CD14-positive monocyte (primary cell): ENCODE data around the gene DIRAS3. TPM values are rescaled to one million over a fixed set of nuclear protein-coding genes. Genes with fewer than 3 reads are reported as not detected.
A peak's percentile ranks its signal among the peaks of the same experiment; 100 is the strongest.

ENCODE experiments used
- DNase-seq, 3 donors: peaks; one replicate each; pipeline ENCODE4 v3.0.0-alpha.2; 2011 to 2022
- H2AFZ ChIP-seq: 2 replicates; pipeline ENCODE4 v1.6.0; 2012; ENCODE audit warnings: mild to moderate bottlenecking, low read depth, low read length, inconsistent platforms; ENCODE audit not compliant: insufficient read depth, poor library complexity, severe bottlenecking
- H3K27ac ChIP-seq, 2 donors: 1 replicate in 1 of 2; 2 replicates in 1 of 2; pipeline ENCODE4 v1.5.1; 2012 to 2013; ENCODE audit warnings: low read length in 2 of 2, control low read depth in 1 of 2, inconsistent platforms in 1 of 2, low read depth in 1 of 2, mild to moderate bottlenecking in 1 of 2
- H3K27me3 ChIP-seq, 2 donors: one replicate each; pipeline versions ENCODE4 v1.6.0 to v1.6.1; 2011 to 2013; ENCODE audit warnings: low read length in 2 of 2; ENCODE audit not compliant: control insufficient read depth in 2 of 2, insufficient read depth in 2 of 2
- H3K36me3 ChIP-seq, 2 donors: replicated peaks in 1 of 2; 1 replicate in 1 of 2; 2 replicates in 1 of 2; pipeline versions ENCODE4 v1.5.1 to v1.6.1; 2012 to 2013; ENCODE audit warnings: low read length in 2 of 2, control low read depth in 1 of 2, inconsistent platforms in 1 of 2, mild to moderate bottlenecking in 1 of 2; ENCODE audit not compliant: insufficient read depth in 2 of 2, control insufficient read depth in 1 of 2
- H3K4me1 ChIP-seq, 2 donors: 1 replicate in 1 of 2; 2 replicates in 1 of 2; pipeline versions ENCODE4 v1.5.1 to v1.6.1; 2012 to 2013; ENCODE audit warnings: low read length in 2 of 2, control low read depth in 1 of 2, inconsistent platforms in 1 of 2, mild to moderate bottlenecking in 1 of 2, moderate library complexity in 1 of 2; ENCODE audit not compliant: insufficient read depth in 2 of 2, control insufficient read depth in 1 of 2
- H3K4me2 ChIP-seq: replicated peaks from 2 replicates; pipeline ENCODE3; 2012; ENCODE audit warnings: low read length, moderate library complexity, mild to moderate bottlenecking; ENCODE audit not compliant: poor library complexity, severe bottlenecking; ENCODE audit errors: extremely low read depth
- H3K4me3 ChIP-seq, 3 experiments: fragments of 200-600 bp in 1 of 3; sonication (generic) in 1 of 3; replicated peaks in 1 of 3; 1 replicate in 2 of 3; 2 replicates in 1 of 3; pipeline ENCODE4 v1.5.1; 2011 to 2013; ENCODE audit warnings: low read length in 3 of 3, mild to moderate bottlenecking in 3 of 3, control low read depth in 2 of 3, low read depth in 2 of 3, inconsistent platforms in 1 of 3, moderate library complexity in 1 of 3
- H3K79me2 ChIP-seq: 2 replicates; pipeline ENCODE4 v1.6.0; 2012; ENCODE audit warnings: mild to moderate bottlenecking, control low read depth, inconsistent platforms, low read length, moderate library complexity; ENCODE audit not compliant: insufficient read depth
- H3K9ac ChIP-seq: 2 replicates; pipeline ENCODE4 v1.6.0; 2017; ENCODE audit warnings: low read length, mild to moderate bottlenecking; ENCODE audit not compliant: insufficient read depth, poor library complexity, severe bottlenecking
- H3K9me3 ChIP-seq, 2 donors: replicated peaks in 1 of 2; 1 replicate in 1 of 2; 2 replicates in 1 of 2; pipeline versions ENCODE4 v1.5.1 to v1.6.1; 2012 to 2013; ENCODE audit warnings: low read length in 2 of 2, control low read depth in 1 of 2; ENCODE audit not compliant: control insufficient read depth in 1 of 2, insufficient read depth in 1 of 2
- H4K20me1 ChIP-seq: 2 replicates; pipeline ENCODE4 v1.6.0; 2012; ENCODE audit warnings: mild to moderate bottlenecking, low read length, control low read depth, moderate library complexity; ENCODE audit not compliant: insufficient read depth
- H3K27ac Mint-ChIP-seq, 7 donors: one replicate each; pipeline ENCODE4 v1.8.0; 2020; ENCODE audit warnings: mild to moderate bottlenecking in 7 of 7, mixed read lengths in 7 of 7, moderate library complexity in 6 of 7, inconsistent platforms in 2 of 7
- H3K27me3 Mint-ChIP-seq, 3 donors: one replicate each; pipeline ENCODE4 v1.8.0; 2021 to 2022; ENCODE audit warnings: low read depth in 3 of 3, mild to moderate bottlenecking in 3 of 3, mixed read lengths in 3 of 3, moderate library complexity in 3 of 3, inconsistent platforms in 1 of 3
- H3K36me3 Mint-ChIP-seq, 2 donors: one replicate each; pipeline ENCODE4 v1.8.0; 2020; ENCODE audit warnings: mixed read lengths in 2 of 2, inconsistent platforms in 1 of 2, mild to moderate bottlenecking in 1 of 2
- H3K4me1 Mint-ChIP-seq: one replicate; pipeline ENCODE4 v1.8.0; 2020; ENCODE audit warnings: mild to moderate bottlenecking, mixed read lengths
- H3K4me3 Mint-ChIP-seq, 2 donors: one replicate each; pipeline ENCODE4 v1.8.0; 2020; ENCODE audit warnings: mild to moderate bottlenecking in 2 of 2, mixed read lengths in 2 of 2, moderate library complexity in 1 of 2
- H3K9me3 Mint-ChIP-seq, 7 donors: one replicate each; pipeline ENCODE4 v1.8.0; 2020 to 2022; ENCODE audit warnings: mixed read lengths in 7 of 7, mild to moderate bottlenecking in 6 of 7, moderate library complexity in 6 of 7, inconsistent platforms in 2 of 7
- WGBS: methylation state at CpG from one replicate; pipeline ENCODE4 v1.1.5; 2013; ENCODE audit warnings: missing lambda C conversion rate; ENCODE audit not compliant: insufficient coverage; 5-methylcytosine and 5-hydroxymethylcytosine counted together
- intact Hi-C, 2 donors: fragments of 100-400 bp; cut with micrococcal nuclease; formaldehyde crosslinking; loops; one replicate each; pipeline versions ENCODE4 v1.15.0 to v1.15.1; 2023
- polyA plus RNA-seq, 3 donors: library from polyadenylated mRNA; depleted of rRNA in 1 of 3; unstranded in 2 of 3; stranded (reverse) in 1 of 3; fragments of 300-500 nt in 2 of 3; fragments of >200 nt in 1 of 3; fragmentation: Illumina TruSeq in 2 of 3; gene quantifications; 1 replicate in 2 of 3; 2 replicates in 1 of 3; pipeline ENCODE4 v1.2.3, GENCODE V29; 2012 to 2021
- TF ChIP-seq, protein P1 (sequence below): fragments of 200-600 bp; IDR thresholded peaks from one replicate; pipeline ENCODE4 v1.8.0; 2022; ENCODE audit warnings: antibody characterized with exemption, mild to moderate bottlenecking

The DIRAS3 gene
- polyA plus RNA-seq, 3 donors = 0.12 TPM; not detected in 2

DNA sequence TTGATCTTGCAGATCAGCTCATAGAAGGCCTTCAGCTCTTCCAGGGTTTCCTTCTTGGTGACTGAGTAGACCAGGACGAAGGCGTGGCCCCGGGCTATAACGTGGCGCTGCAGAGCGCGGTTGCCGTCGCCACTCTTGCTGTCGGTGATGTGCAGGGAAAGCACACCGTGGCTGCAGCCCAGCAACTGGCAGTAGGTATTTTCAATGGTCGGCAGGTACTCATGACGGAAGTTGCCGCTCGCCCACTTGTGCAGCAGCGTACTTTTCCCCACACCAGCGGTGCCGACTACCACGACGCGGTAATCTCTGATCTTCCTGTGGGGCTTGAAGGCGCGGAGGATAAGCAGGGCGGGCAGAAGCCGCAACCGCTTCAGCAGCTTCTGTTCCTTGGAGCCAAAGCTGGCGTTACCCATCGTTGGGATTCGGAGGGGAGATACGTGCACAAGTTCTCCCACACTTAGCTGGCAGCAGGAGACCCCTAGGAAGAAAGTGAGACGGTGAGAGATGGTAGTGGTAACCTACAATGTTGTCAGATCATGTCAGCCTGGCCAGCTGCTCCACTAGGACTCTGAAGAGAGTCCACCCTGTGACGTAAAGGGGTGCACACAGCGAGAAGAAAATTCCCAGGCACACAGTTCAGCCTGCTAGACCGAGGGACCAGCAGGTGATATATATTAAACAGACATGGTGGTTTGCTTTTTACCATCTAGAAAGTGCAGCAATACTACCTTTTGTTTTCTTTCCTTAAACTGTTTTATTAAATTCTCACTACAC lies 3.4 kb downstream of the DIRAS3 start:
- DNase-seq = no peak
- Mint-ChIP-seq H3K36me3 (no peaks in the 10 kb centered on the region), H3K4me1 (peaks cover 12% of the 10 kb centered on the region), H3K4me3 (peak overlapping the region in 1 of 2 donors; percentile 18), H3K9me3 (peaks cover 9 to 35% (median 18%) of the 10 kb centered on the region in 7 donors), H3K27ac (no peak overlapping the region), H3K27me3 (peaks cover 29 to 49% (median 35%) of the 10 kb centered on the region in 3 donors)
- no peak overlapping the region for H3K4me3 ChIP-seq
- no peaks in the 10 kb centered on the region for H3K79me2 ChIP-seq
- no peaks in the 10 kb centered on the region for H4K20me1 ChIP-seq
- TF ChIP-seq, protein P1, sequence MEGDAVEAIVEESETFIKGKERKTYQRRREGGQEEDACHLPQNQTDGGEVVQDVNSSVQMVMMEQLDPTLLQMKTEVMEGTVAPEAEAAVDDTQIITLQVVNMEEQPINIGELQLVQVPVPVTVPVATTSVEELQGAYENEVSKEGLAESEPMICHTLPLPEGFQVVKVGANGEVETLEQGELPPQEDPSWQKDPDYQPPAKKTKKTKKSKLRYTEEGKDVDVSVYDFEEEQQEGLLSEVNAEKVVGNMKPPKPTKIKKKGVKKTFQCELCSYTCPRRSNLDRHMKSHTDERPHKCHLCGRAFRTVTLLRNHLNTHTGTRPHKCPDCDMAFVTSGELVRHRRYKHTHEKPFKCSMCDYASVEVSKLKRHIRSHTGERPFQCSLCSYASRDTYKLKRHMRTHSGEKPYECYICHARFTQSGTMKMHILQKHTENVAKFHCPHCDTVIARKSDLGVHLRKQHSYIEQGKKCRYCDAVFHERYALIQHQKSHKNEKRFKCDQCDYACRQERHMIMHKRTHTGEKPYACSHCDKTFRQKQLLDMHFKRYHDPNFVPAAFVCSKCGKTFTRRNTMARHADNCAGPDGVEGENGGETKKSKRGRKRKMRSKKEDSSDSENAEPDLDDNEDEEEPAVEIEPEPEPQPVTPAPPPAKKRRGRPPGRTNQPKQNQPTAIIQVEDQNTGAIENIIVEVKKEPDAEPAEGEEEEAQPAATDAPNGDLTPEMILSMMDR = no peak
- H3K27me3 ChIP-seq = peaks cover 0 to 40% of the 10 kb centered on the region in 2 donors
- 68% methylated on average over 26 of the region's 34 CpGs for WGBS
- no peak overlapping the region for H2AFZ ChIP-seq
- H3K9me3 ChIP-seq = peaks cover 13 to 34% of the 10 kb centered on the region in 2 donors
- H3K27ac ChIP-seq = no peak overlapping the region
- H3K4me1 ChIP-seq = peaks cover 8 to 9% of the 10 kb centered on the region in 2 donors
- H3K9ac ChIP-seq = no peak overlapping the region
- intact Hi-C loops = no loop called here
- H3K4me2 ChIP-seq = no peak overlapping the region
- H3K36me3 ChIP-seq = no peaks in the 10 kb centered on the region

DNA sequence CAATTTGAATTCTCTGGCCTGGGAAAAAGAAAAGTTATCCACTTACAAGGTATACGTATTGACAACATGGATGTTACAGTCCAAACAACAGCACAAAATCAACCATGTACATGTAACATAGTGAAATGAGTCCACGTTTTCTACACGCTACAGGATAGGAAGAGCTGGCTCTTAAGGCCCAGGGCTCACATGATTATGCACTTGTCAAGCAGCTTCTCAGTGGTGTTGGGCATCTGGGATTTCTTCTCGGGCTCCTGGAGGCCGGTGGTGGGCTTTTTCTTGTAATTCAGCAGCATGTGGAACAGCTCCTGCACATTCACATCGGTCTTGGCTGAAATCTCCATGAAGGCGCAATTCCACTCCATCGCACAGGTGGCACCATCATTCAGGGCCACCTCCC lies 4.0 kb downstream of the DIRAS3 start:
- Histone ChIP-seq H3K36me3 (no peaks in the 10 kb centered on the region), H3K79me2 (no peaks in the 10 kb centered on the region), H3K4me1 (peaks cover 8 to 9% of the 10 kb centered on the region in 2 donors), H3K27ac (no peak overlapping the region), H2AFZ (no peak overlapping the region), H3K27me3 (peaks cover 0 to 35% of the 10 kb centered on the region in 2 donors), H3K9ac (no peak overlapping the region), H3K9me3 (peaks cover 13 to 28% of the 10 kb centered on the region in 2 donors), H3K4me2 (no peak overlapping the region), H4K20me1 (no peaks in the 10 kb centered on the region), H3K4me3 (no peak overlapping the region)
- H3K9me3 Mint-ChIP-seq = peaks cover 6 to 29% (median 13%) of the 10 kb centered on the region in 7 donors
- no peak for DNase-seq
- intact Hi-C loops = no loop called here
- H3K4me1 Mint-ChIP-seq = peaks cover 12% of the 10 kb centered on the region
- H3K27me3 Mint-ChIP-seq = peaks cover 26 to 43% (median 28%) of the 10 kb centered on the region in 3 donors
- no peak overlapping the region for H3K27ac Mint-ChIP-seq
- 89% methylated on average over 7 of the region's 8 CpGs for WGBS
- no peaks in the 10 kb centered on the region for H3K36me3 Mint-ChIP-seq
- TF ChIP-seq, protein P1 = no peak
- no peak overlapping the region for H3K4me3 Mint-ChIP-seq
